HEK293 (cell line): Measurements from ENCODE around the gene DR1.
A peak's percentile ranks its signal among the peaks of the same experiment; 100 is the strongest.

ENCODE experiments used
- CTCF ChIA-PET: fragments of 350-600 bp; formaldehyde crosslinking; extraction: SDS; loops from one replicate; lab custom pipeline; 2021; ENCODE audit warnings: antibody characterized with exemption; lab: Yijun Ruan, JAX
- POLR2A ChIA-PET: fragments of 300-600 bp; formaldehyde crosslinking; extraction: SDS; loops from one replicate; lab custom pipeline; 2020; ENCODE audit warnings: antibody characterized with exemption, inconsistent platforms; lab: Yijun Ruan, JAX
- H3K27ac ChIP-seq: fragments of 200-500 bp; sonication (Bioruptor generic); 2 replicates; pipeline ENCODE4 v1.5.1; 2014; ENCODE audit warnings: low read depth, low read length, control low read depth, inconsistent platforms; ENCODE audit errors: extremely low read depth
- H3K36me3 ChIP-seq, 2 experiments: fragments of 200-500 bp in 1 of 2; sonication (Bioruptor generic) in 1 of 2; 1 replicate in 1 of 2; 2 replicates in 1 of 2; pipeline ENCODE4 v1.5.1; 2014 to 2017; ENCODE audit warnings: inconsistent platforms in 2 of 2, low read length in 2 of 2; ENCODE audit not compliant: control insufficient read depth in 2 of 2, insufficient read depth in 1 of 2
- H3K4me1 ChIP-seq: fragments of 200-500 bp; sonication (Bioruptor generic); 2 replicates; pipeline ENCODE4 v1.5.1; 2014; ENCODE audit warnings: mild to moderate bottlenecking, low read length, inconsistent platforms; ENCODE audit not compliant: control insufficient read depth, insufficient read depth
- H3K4me3 ChIP-seq: 2 replicates; pipeline ENCODE4 v1.5.1; 2011; ENCODE audit warnings: low read depth, mild to moderate bottlenecking, control low read depth, low read length, moderate library complexity
- H3K9me3 ChIP-seq: fragments of 200-500 bp; sonication (Bioruptor generic); 2 replicates; pipeline ENCODE4 v1.5.1; 2014; ENCODE audit warnings: low read depth, low read length, inconsistent platforms; ENCODE audit not compliant: control insufficient read depth, insufficient read depth
- GLI2 ChIP-seq: fragments of 450-650 bp; formaldehyde crosslinking; IDR thresholded peaks from 2 replicates; pipeline ENCODE4; 2017; ENCODE audit warnings: missing biosample characterization, missing genetic modification characterization, low read depth, borderline replicate concordance
- GLIS1 ChIP-seq: fragments of 450-650 bp; formaldehyde crosslinking; IDR thresholded peaks from 2 replicates; pipeline ENCODE4 v1.5.1; 2016; ENCODE audit warnings: missing biosample characterization, missing genetic modification characterization
- KLF8 ChIP-seq: fragments of 450-650 bp; formaldehyde crosslinking; IDR thresholded peaks from 2 replicates; pipeline ENCODE4 v1.5.1; 2016; ENCODE audit warnings: missing biosample characterization, missing genetic modification characterization
- REPIN1 ChIP-seq: fragments of 450-650 bp; formaldehyde crosslinking; IDR thresholded peaks from 2 replicates; pipeline ENCODE4 v1.5.1; 2017; ENCODE audit warnings: missing biosample characterization, missing genetic modification characterization, low read depth
- SCRT1 ChIP-seq: fragments of 450-650 bp; formaldehyde crosslinking; IDR thresholded peaks from 2 replicates; pipeline ENCODE4 v1.5.1; 2016; ENCODE audit warnings: missing biosample characterization, missing genetic modification characterization, borderline replicate concordance
- SCRT2 ChIP-seq: fragments of 450-650 bp; formaldehyde crosslinking; IDR thresholded peaks from 2 replicates; pipeline ENCODE4 v1.5.1; 2016; ENCODE audit warnings: missing biosample characterization, missing genetic modification characterization
- TRIM28 ChIP-seq: IDR thresholded peaks from 2 replicates; pipeline ENCODE4 v1.6.1; 2011; ENCODE audit warnings: low read length, control low read depth, borderline replicate concordance
- YY2 ChIP-seq: fragments of 450-650 bp; formaldehyde crosslinking; IDR thresholded peaks from 2 replicates; pipeline ENCODE4 v1.5.1; 2016; ENCODE audit warnings: missing biosample characterization, missing genetic modification characterization
- ZBTB21 ChIP-seq: fragments of 450-650 bp; formaldehyde crosslinking; IDR thresholded peaks from 2 replicates; pipeline ENCODE4 v1.5.1; 2017; ENCODE audit warnings: missing biosample characterization, missing genetic modification characterization
- ZFP3 ChIP-seq: fragments of 450-650 bp; formaldehyde crosslinking; IDR thresholded peaks from 2 replicates; pipeline ENCODE4 v1.5.1; 2016; ENCODE audit warnings: low read depth, missing biosample characterization, missing genetic modification characterization
- ZFP37 ChIP-seq: fragments of 450-650 bp; formaldehyde crosslinking; IDR thresholded peaks from 2 replicates; pipeline ENCODE4 v1.5.1; 2016; ENCODE audit warnings: missing biosample characterization, missing genetic modification characterization
- ZIC2 ChIP-seq: fragments of 450-650 bp; formaldehyde crosslinking; IDR thresholded peaks from 2 replicates; pipeline ENCODE4 v1.5.1; 2016; ENCODE audit warnings: missing biosample characterization, missing genetic modification characterization
- ZNF133 ChIP-seq: fragments of 450-650 bp; formaldehyde crosslinking; IDR thresholded peaks from 2 replicates; pipeline ENCODE4 v1.5.1; 2016; ENCODE audit warnings: missing biosample characterization, missing genetic modification characterization
- ZNF214 ChIP-seq: fragments of 450-650 bp; formaldehyde crosslinking; IDR thresholded peaks from 2 replicates; pipeline ENCODE4 v1.5.1; 2017; ENCODE audit warnings: missing biosample characterization, mild to moderate bottlenecking, missing genetic modification characterization, borderline replicate concordance
- ZNF221 ChIP-seq: fragments of 450-650 bp; formaldehyde crosslinking; IDR thresholded peaks from 2 replicates; pipeline ENCODE4 v1.5.1; 2017; ENCODE audit warnings: missing biosample characterization, missing genetic modification characterization, borderline replicate concordance
- ZNF223 ChIP-seq: fragments of 450-650 bp; formaldehyde crosslinking; IDR thresholded peaks from 2 replicates; pipeline ENCODE4 v1.5.1; 2016; ENCODE audit warnings: missing biosample characterization, missing genetic modification characterization
- ZNF248 ChIP-seq: fragments of 450-650 bp; formaldehyde crosslinking; IDR thresholded peaks from 2 replicates; pipeline ENCODE4 v1.5.1; 2017; ENCODE audit warnings: missing biosample characterization, missing genetic modification characterization
- ZNF335 ChIP-seq: fragments of 450-650 bp; formaldehyde crosslinking; conservative IDR thresholded peaks from 2 replicates; pipeline ENCODE4 v1.5.1; 2016; ENCODE audit warnings: missing biosample characterization, missing genetic modification characterization
- ZNF416 ChIP-seq: fragments of 450-650 bp; formaldehyde crosslinking; IDR thresholded peaks from 2 replicates; pipeline ENCODE4 v1.5.1; 2016; ENCODE audit warnings: missing biosample characterization, missing genetic modification characterization
- ZNF544 ChIP-seq: fragments of 450-650 bp; formaldehyde crosslinking; IDR thresholded peaks from 2 replicates; pipeline ENCODE4 v1.5.0; 2017; ENCODE audit warnings: missing biosample characterization, missing genetic modification characterization
- ZNF560 ChIP-seq: fragments of 450-650 bp; formaldehyde crosslinking; IDR thresholded peaks from 2 replicates; pipeline ENCODE4 v1.5.1; 2017; ENCODE audit warnings: missing biosample characterization, missing genetic modification characterization, borderline replicate concordance
- ZNF600 ChIP-seq: fragments of 450-650 bp; formaldehyde crosslinking; IDR thresholded peaks from 2 replicates; pipeline ENCODE4 v1.5.1; 2016; ENCODE audit warnings: missing biosample characterization, missing genetic modification characterization
- ZNF626 ChIP-seq: fragments of 450-650 bp; sonication (Bioruptor Pico); formaldehyde crosslinking; IDR thresholded peaks from 2 replicates; pipeline ENCODE4 v1.5.1; 2018; ENCODE audit warnings: missing biosample characterization, missing genetic modification characterization, inconsistent platforms
- ZNF768 ChIP-seq: fragments of 450-650 bp; formaldehyde crosslinking; IDR thresholded peaks from 2 replicates; pipeline ENCODE4 v1.5.1; 2018; ENCODE audit warnings: missing biosample characterization, mild to moderate bottlenecking, missing genetic modification characterization
- ZNF843 ChIP-seq: fragments of 450-650 bp; formaldehyde crosslinking; IDR thresholded peaks from 2 replicates; pipeline ENCODE4 v1.5.1; 2016; ENCODE audit warnings: missing biosample characterization, missing genetic modification characterization
- ZSCAN30 ChIP-seq: fragments of 450-650 bp; IDR thresholded peaks from 2 replicates; pipeline ENCODE4 v1.5.1; 2018; ENCODE audit warnings: missing biosample characterization, mild to moderate bottlenecking, missing genetic modification characterization, moderate library complexity
- TF ChIP-seq, protein P1 (sequence below): fragments of 450-650 bp; formaldehyde crosslinking; IDR thresholded peaks from 2 replicates; pipeline ENCODE4 v1.5.1; 2016; ENCODE audit warnings: missing biosample characterization, missing genetic modification characterization
- TF ChIP-seq, protein P2 (sequence below): fragments of 450-650 bp; formaldehyde crosslinking; IDR thresholded peaks from 2 replicates; pipeline ENCODE4 v1.5.1; 2016; ENCODE audit warnings: missing biosample characterization, missing genetic modification characterization, borderline replicate concordance
- TF ChIP-seq, protein P3 (sequence below): fragments of 450-650 bp; formaldehyde crosslinking; IDR thresholded peaks from 2 replicates; pipeline ENCODE4 v1.5.1; 2016; ENCODE audit warnings: missing biosample characterization, missing genetic modification characterization
- TF ChIP-seq, protein P4 (sequence below): fragments of 450-650 bp; formaldehyde crosslinking; IDR thresholded peaks from 2 replicates; pipeline ENCODE4 v1.5.1; 2016; ENCODE audit warnings: missing biosample characterization, missing genetic modification characterization
- TF ChIP-seq, protein P5 (sequence below): fragments of 450-650 bp; formaldehyde crosslinking; IDR thresholded peaks from 2 replicates; pipeline ENCODE4 v1.5.1; 2017; ENCODE audit warnings: missing biosample characterization, missing genetic modification characterization

DR1 gene

DNA sequence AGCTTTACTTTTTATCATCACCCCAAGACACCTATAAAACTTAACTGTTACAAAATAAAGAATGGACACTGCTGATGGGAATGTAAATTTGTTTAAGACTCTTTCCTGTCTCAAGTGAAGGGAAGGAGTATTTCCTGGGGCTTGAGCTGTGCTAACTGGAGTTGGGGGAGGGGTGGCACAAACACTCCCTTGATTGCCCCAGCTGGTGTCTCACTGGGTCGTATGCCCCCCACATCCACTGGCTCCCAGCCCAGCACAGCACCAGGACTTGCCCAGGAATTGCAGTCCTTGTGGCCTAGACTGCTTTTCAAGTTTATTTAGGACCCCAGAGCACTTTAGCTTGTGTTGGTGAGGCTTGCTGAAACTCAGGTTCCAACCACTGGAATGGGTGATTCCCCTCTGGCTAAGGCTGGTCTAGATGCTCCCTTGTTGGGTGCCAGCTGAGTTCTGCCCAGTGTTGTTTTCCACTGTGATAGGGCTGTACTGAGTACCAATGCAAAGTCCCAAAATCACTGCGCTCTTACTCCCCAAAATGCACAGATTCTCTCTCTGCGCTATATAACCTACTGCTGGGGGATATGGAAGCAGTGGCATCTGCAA lies 49.1 kb upstream of the DR1 start:
- TF ChIP-seq ZNF544 (tag by site-specific recombination): no peak
- no peak for TF ChIP-seq SCRT2
- TF ChIP-seq, protein P1, sequence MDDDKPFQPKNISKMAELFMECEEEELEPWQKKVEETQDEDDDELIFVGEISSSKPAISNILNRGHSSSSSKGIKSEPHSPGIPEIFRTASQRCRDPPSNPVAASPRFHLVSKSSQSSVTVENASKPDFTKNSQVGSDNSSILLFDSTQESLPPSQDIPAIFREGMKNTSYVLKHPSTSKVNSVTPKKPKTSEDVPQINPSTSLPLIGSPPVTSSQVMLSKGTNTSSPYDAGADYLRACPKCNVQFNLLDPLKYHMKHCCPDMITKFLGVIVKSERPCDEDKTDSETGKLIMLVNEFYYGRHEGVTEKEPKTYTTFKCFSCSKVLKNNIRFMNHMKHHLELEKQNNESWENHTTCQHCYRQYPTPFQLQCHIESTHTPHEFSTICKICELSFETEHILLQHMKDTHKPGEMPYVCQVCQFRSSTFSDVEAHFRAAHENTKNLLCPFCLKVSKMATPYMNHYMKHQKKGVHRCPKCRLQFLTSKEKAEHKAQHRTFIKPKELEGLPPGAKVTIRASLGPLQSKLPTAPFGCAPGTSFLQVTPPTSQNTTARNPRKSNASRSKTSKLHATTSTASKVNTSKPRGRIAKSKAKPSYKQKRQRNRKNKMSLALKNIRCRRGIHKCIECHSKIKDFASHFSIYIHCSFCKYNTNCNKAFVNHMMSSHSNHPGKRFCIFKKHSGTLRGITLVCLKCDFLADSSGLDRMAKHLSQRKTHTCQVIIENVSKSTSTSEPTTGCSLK (tag by site-specific recombination): no peak
- TF ChIP-seq ZNF223 (tag by site-specific recombination): no peak
- TF ChIP-seq ZNF133 (tag by site-specific recombination): no peak
- TF ChIP-seq ZIC2: peak; percentile 64
- TF ChIP-seq, protein P2, sequence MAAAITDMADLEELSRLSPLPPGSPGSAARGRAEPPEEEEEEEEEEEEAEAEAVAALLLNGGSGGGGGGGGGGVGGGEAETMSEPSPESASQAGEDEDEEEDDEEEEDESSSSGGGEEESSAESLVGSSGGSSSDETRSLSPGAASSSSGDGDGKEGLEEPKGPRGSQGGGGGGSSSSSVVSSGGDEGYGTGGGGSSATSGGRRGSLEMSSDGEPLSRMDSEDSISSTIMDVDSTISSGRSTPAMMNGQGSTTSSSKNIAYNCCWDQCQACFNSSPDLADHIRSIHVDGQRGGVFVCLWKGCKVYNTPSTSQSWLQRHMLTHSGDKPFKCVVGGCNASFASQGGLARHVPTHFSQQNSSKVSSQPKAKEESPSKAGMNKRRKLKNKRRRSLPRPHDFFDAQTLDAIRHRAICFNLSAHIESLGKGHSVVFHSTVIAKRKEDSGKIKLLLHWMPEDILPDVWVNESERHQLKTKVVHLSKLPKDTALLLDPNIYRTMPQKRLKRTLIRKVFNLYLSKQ (tag by site-specific recombination): no peak
- no peak for TF ChIP-seq REPIN1 (tag by site-specific recombination)
- no peak for TF ChIP-seq ZSCAN30
- TF ChIP-seq ZNF768 (tag by site-specific recombination): no peak
- no peak for TF ChIP-seq SCRT1 (tag by site-specific recombination)
- no peak for TF ChIP-seq ZNF214 (tag by site-specific recombination)
- no peak for TF ChIP-seq ZNF626
- TF ChIP-seq YY2 (tag by site-specific recombination): no peak
- no peak for TF ChIP-seq GLI2 (tag by site-specific recombination)
- no peak for TF ChIP-seq ZNF335 (tag by site-specific recombination)
- TF ChIP-seq ZBTB21: no peak
- peak; percentile 26; the same call in 1 of the 2 replicates for TF ChIP-seq GLIS1
- CTCF ChIA-PET: interaction anchor here (1.3 kb wide), 1 partner anchor 8 kb away, joined by 7 read pairs; no protein-coding TSS in a partner anchor

DNA sequence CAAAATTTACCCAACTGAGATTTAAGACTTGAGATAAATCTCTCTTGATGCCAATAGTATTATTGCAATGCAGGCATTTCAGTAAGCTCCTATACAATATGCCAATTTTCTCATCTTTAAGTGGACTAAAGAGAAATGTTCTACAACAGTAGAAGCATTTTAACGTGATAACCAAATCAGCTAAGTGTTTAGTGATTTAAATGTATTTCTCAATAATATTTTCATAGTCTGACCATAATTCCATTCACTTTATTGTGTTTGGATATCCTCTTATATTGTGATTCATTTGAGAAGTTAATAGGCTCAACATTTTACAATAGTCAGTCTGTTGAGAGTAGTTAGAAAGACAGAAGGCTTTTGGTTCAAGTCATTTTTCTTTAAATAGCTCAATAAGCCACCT lies 44.6 kb upstream of the DR1 start:
- Histone ChIP-seq H3K4me1 (no peaks in the 10 kb centered on the region), H3K27ac (no peak overlapping the region), H3K9me3 (no peaks in the 10 kb centered on the region), H3K36me3 (no peaks in the 10 kb centered on the region), H3K4me3 (no peak overlapping the region)
- CTCF ChIA-PET: interaction anchor here (0.6 to 1.0 kb wide), 3 partner anchors 317 to 1035 kb away, joined by 3 to 5 read pairs (median 3); no protein-coding TSS in a partner anchor
- POLR2A ChIA-PET: no interaction called here
- TF ChIP-seq, protein P3, sequence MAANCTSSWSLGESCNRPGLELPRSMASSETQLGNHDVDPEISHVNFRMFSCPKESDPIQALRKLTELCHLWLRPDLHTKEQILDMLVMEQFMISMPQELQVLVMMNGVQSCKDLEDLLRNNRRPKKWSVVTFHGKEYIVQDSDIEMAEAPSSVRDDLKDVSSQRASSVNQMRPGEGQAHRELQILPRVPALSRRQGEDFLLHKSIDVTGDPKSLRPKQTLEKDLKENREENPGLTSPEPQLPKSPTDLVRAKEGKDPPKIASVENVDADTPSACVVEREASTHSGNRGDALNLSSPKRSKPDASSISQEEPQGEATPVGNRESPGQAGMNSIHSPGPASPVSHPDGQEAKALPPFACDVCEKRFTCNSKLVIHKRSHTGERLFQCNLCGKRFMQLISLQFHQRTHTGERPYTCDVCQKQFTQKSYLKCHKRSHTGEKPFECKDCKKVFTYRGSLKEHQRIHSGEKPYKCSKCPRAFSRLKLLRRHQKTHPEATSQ (tag by site-specific recombination): no peak
- TF ChIP-seq ZNF221 (tag by site-specific recombination): no peak
- TF ChIP-seq, protein P4, sequence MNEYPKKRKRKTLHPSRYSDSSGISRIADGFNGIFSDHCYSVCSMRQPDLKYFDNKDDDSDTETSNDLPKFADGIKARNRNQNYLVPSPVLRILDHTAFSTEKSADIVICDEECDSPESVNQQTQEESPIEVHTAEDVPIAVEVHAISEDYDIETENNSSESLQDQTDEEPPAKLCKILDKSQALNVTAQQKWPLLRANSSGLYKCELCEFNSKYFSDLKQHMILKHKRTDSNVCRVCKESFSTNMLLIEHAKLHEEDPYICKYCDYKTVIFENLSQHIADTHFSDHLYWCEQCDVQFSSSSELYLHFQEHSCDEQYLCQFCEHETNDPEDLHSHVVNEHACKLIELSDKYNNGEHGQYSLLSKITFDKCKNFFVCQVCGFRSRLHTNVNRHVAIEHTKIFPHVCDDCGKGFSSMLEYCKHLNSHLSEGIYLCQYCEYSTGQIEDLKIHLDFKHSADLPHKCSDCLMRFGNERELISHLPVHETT: no peak
- TF ChIP-seq ZNF600 (tag by site-specific recombination): no peak
- TF ChIP-seq TRIM28: no peak
- no peak for TF ChIP-seq ZFP37 (tag by site-specific recombination)
- TF ChIP-seq, protein P5, sequence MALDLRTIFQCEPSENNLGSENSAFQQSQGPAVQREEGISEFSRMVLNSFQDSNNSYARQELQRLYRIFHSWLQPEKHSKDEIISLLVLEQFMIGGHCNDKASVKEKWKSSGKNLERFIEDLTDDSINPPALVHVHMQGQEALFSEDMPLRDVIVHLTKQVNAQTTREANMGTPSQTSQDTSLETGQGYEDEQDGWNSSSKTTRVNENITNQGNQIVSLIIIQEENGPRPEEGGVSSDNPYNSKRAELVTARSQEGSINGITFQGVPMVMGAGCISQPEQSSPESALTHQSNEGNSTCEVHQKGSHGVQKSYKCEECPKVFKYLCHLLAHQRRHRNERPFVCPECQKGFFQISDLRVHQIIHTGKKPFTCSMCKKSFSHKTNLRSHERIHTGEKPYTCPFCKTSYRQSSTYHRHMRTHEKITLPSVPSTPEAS (tag by site-specific recombination): no peak
- no peak for TF ChIP-seq ZFP3 (tag by site-specific recombination)
- no peak for TF ChIP-seq ZNF248 (tag by site-specific recombination)
- TF ChIP-seq ZNF843: no peak
- no peak for TF ChIP-seq KLF8 (tag by site-specific recombination)
- no peak for TF ChIP-seq ZNF560 (tag by site-specific recombination)
- no peak for TF ChIP-seq ZNF416

More for the DNA sequence above, 49.1 kb upstream of the DR1 start:
- Histone ChIP-seq H3K4me1 (no peaks in the 10 kb centered on the region), H3K27ac (no peak overlapping the region), H3K9me3 (no peaks in the 10 kb centered on the region), H3K4me3 (no peak overlapping the region), H3K36me3 (no peaks in the 10 kb centered on the region)
- POLR2A ChIA-PET: no interaction called here
